NT2/D1 (cell line): Measurements from ENCODE around the gene USH2A.

Source experiments
- DNase-seq: peaks from one replicate; pipeline ENCODE4 v3.0.0-alpha.2; 2011; ENCODE audit warnings: low read depth, low spot score
- H3K27me3 ChIP-seq: 2 replicates; pipeline ENCODE4 v1.6.0; 2011; ENCODE audit warnings: mild to moderate bottlenecking; ENCODE audit not compliant: insufficient read length, insufficient read depth
- H3K36me3 ChIP-seq: 2 replicates; pipeline ENCODE4 v1.6.1; 2011; ENCODE audit warnings: mild to moderate bottlenecking, low read length, mixed read lengths; ENCODE audit not compliant: insufficient read depth, insufficient read length
- H3K4me1 ChIP-seq: 2 replicates; pipeline ENCODE4 v1.5.1; 2011; ENCODE audit not compliant: insufficient read depth, insufficient read length
- H3K4me3 ChIP-seq: 2 replicates; pipeline ENCODE4 v1.5.1; 2011; ENCODE audit warnings: low read depth; ENCODE audit not compliant: insufficient read length
- H3K9ac ChIP-seq: 2 replicates; pipeline ENCODE4 v1.6.0; 2011; ENCODE audit warnings: low read depth; ENCODE audit not compliant: insufficient read length
- H3K9me3 ChIP-seq: 2 replicates; pipeline ENCODE4 v1.5.1; 2011; ENCODE audit warnings: mild to moderate bottlenecking, low read length; ENCODE audit not compliant: insufficient read depth
- SUZ12 ChIP-seq: IDR thresholded peaks from 2 replicates; pipeline ENCODE4 v1.6.1; 2011; ENCODE audit not compliant: insufficient read length, insufficient read depth; ENCODE audit errors: extremely low read depth
- YY1 ChIP-seq: IDR thresholded peaks from 2 replicates; pipeline ENCODE4 v1.6.1; 2011; ENCODE audit not compliant: insufficient read length, insufficient read depth
- ZNF274 ChIP-seq: IDR thresholded peaks from 2 replicates; pipeline ENCODE4 v1.6.1; 2011; ENCODE audit warnings: mild to moderate bottlenecking, low read depth, low read length

USH2A gene

GRCh38 chr1:216270086-216270773, 153.0 kb downstream of the USH2A start:
- Histone ChIP-seq H3K4me1 (no peaks in the 10 kb centered on the region), H3K9ac (no peak overlapping the region), H3K4me3 (no peak overlapping the region), H3K36me3 (no peaks in the 10 kb centered on the region), H3K27me3 (no peaks in the 10 kb centered on the region), H3K9me3 (no peaks in the 10 kb centered on the region)
- DNase-seq, result no peak
- TF ChIP-seq YY1, result no peak
- TF ChIP-seq ZNF274, result no peak

- Histone ChIP-seq H3K4me1 (no peaks in the 10 kb centered on the region), H3K9me3 (no peaks in the 10 kb centered on the region), H3K27me3 (no peaks in the 10 kb centered on the region), H3K9ac (no peak overlapping the region), H3K36me3 (no peaks in the 10 kb centered on the region), H3K4me3 (no peak overlapping the region)
- DNase-seq, result no peak
- TF ChIP-seq SUZ12 (no peak), ZNF274 (no peak), YY1 (no peak)
Observed at GRCh38 chr1:216261631-216262030, 161.6 kb downstream of the USH2A start.

GRCh38 chr1:216258856-216259255, 164.4 kb downstream of the USH2A start:
- Histone ChIP-seq H3K27me3 (no peaks in the 10 kb centered on the region), H3K9ac (no peak overlapping the region), H3K36me3 (no peaks in the 10 kb centered on the region), H3K4me3 (no peak overlapping the region), H3K9me3 (no peaks in the 10 kb centered on the region), H3K4me1 (no peaks in the 10 kb centered on the region)
- DNase-seq, result no peak
- TF ChIP-seq SUZ12, result no peak
- no peak for TF ChIP-seq ZNF274
- no peak for TF ChIP-seq YY1

- DNase-seq, result no peak
- TF ChIP-seq ZNF274 (no peak), YY1 (no peak), SUZ12 (no peak)
- no peaks in the 10 kb centered on the region for H3K4me1 ChIP-seq
Observed at GRCh38 chr1:216258386-216258785, 164.9 kb downstream of the USH2A start.

GRCh38 chr1:216250861-216251260, 172.4 kb downstream of the USH2A start:
- Histone ChIP-seq H3K27me3 (no peaks in the 10 kb centered on the region), H3K9ac (no peak overlapping the region), H3K9me3 (no peaks in the 10 kb centered on the region), H3K4me1 (no peaks in the 10 kb centered on the region), H3K4me3 (no peak overlapping the region), H3K36me3 (no peaks in the 10 kb centered on the region)
- DNase-seq, result no peak
- TF ChIP-seq SUZ12 (no peak), YY1 (no peak), ZNF274 (no peak)

More at GRCh38 chr1:216258386-216258785, 164.9 kb downstream of the USH2A start:
- Histone ChIP-seq H3K4me3 (no peak overlapping the region), H3K36me3 (no peaks in the 10 kb centered on the region), H3K9me3 (no peaks in the 10 kb centered on the region), H3K9ac (no peak overlapping the region), H3K27me3 (no peaks in the 10 kb centered on the region)

GRCh38 chr1:216248628-216249027, 174.6 kb downstream of the USH2A start:
- TF ChIP-seq YY1 (no peak), ZNF274 (no peak), SUZ12 (no peak)
- Histone ChIP-seq H3K4me1 (no peaks in the 10 kb centered on the region), H3K36me3 (no peaks in the 10 kb centered on the region), H3K4me3 (no peak overlapping the region), H3K9me3 (no peaks in the 10 kb centered on the region), H3K9ac (no peak overlapping the region), H3K27me3 (no peaks in the 10 kb centered on the region)
- DNase-seq, result no peak

- DNase-seq, result no peak
- no peak for TF ChIP-seq SUZ12
- H3K4me1 ChIP-seq, result no peaks in the 10 kb centered on the region
- no peak overlapping the region for H3K9ac ChIP-seq
- no peak overlapping the region for H3K4me3 ChIP-seq
- no peaks in the 10 kb centered on the region for H3K27me3 ChIP-seq
- H3K9me3 ChIP-seq, result no peaks in the 10 kb centered on the region
- H3K36me3 ChIP-seq, result no peaks in the 10 kb centered on the region
Observed at GRCh38 chr1:216247937-216248336, 175.3 kb downstream of the USH2A start.
